H9 (cell line): Measurements from ENCODE around the gene SF3A2. TPM values are rescaled to one million over a fixed set of nuclear protein-coding genes. Genes with fewer than 3 reads are reported as not detected.
A peak's percentile ranks its signal among the peaks of the same experiment; 100 is the strongest.

ENCODE experiments used
- DNase-seq: peaks from one replicate; pipeline ENCODE4 v3.0.0-alpha.2; 2017
- H2AFZ ChIP-seq: one replicate; pipeline ENCODE4 v1.6.1; 2013; ENCODE audit warnings: mild to moderate bottlenecking, low read length, control low read depth, moderate library complexity
- H2AK5ac ChIP-seq: 2 replicates; pipeline ENCODE4 v1.6.1; 2013; ENCODE audit warnings: low read length, control low read depth, mixed read lengths; ENCODE audit not compliant: insufficient read length
- H2BK120ac ChIP-seq: one replicate; pipeline ENCODE4 v1.6.1; 2013; ENCODE audit warnings: low read depth, mild to moderate bottlenecking, low read length, control low read depth, inconsistent platforms; ENCODE audit not compliant: poor library complexity, severe bottlenecking
- H2BK12ac ChIP-seq: 2 replicates; pipeline ENCODE4 v1.6.1; 2013; ENCODE audit warnings: low read length, control low read depth, mixed read lengths, low read depth; ENCODE audit not compliant: insufficient read length
- H2BK15ac ChIP-seq: 2 replicates; pipeline ENCODE4 v1.6.1; 2013; ENCODE audit warnings: low read depth, low read length, control low read depth
- H2BK20ac ChIP-seq: one replicate; pipeline ENCODE4 v1.6.1; 2013; ENCODE audit warnings: low read depth, mild to moderate bottlenecking, low read length, control low read depth, inconsistent platforms; ENCODE audit not compliant: poor library complexity, severe bottlenecking
- H2BK5ac ChIP-seq: 2 replicates; pipeline ENCODE4 v1.6.1; 2013; ENCODE audit warnings: low read length, control low read depth, mixed read lengths; ENCODE audit not compliant: insufficient read length
- H3K14ac ChIP-seq: 2 replicates; pipeline ENCODE4 v1.6.1; 2013; ENCODE audit warnings: low read length, control low read depth; ENCODE audit not compliant: insufficient read depth
- H3K18ac ChIP-seq: 2 replicates; pipeline ENCODE4 v1.6.1; 2013; ENCODE audit warnings: low read depth, mild to moderate bottlenecking, mixed read lengths, low read length, control low read depth; ENCODE audit not compliant: insufficient read length
- H3K23ac ChIP-seq: 2 replicates; pipeline ENCODE4 v1.6.1; 2013; ENCODE audit warnings: low read length, control low read depth, mixed read lengths, low read depth; ENCODE audit not compliant: insufficient read length
- H3K23me2 ChIP-seq: 2 replicates; pipeline ENCODE4 v1.6.1; 2013; ENCODE audit warnings: low read depth, mild to moderate bottlenecking, mixed read lengths, low read length, control low read depth; ENCODE audit not compliant: insufficient read length, poor library complexity, severe bottlenecking
- H3K27ac ChIP-seq: 2 replicates; pipeline ENCODE4 v1.5.1; 2013; ENCODE audit warnings: low read length, control low read depth, mixed read lengths, low read depth; ENCODE audit not compliant: insufficient read length
- H3K27me3 ChIP-seq: 2 replicates; pipeline ENCODE4 v1.6.1; 2013; ENCODE audit warnings: low read length, control low read depth, inconsistent platforms; ENCODE audit not compliant: insufficient read depth
- H3K4ac ChIP-seq: 2 replicates; pipeline ENCODE4 v1.6.1; 2013; ENCODE audit warnings: low read depth, mild to moderate bottlenecking, control low read depth, inconsistent platforms, low read length, moderate library complexity
- H3K4me1 ChIP-seq: 2 replicates; pipeline ENCODE4 v1.6.1; 2013; ENCODE audit warnings: low read length, control low read depth, inconsistent platforms; ENCODE audit not compliant: insufficient read depth
- H3K4me2 ChIP-seq: 2 replicates; pipeline ENCODE4 v1.6.1; 2013; ENCODE audit warnings: low read length, control low read depth, mixed read lengths; ENCODE audit not compliant: insufficient read length, insufficient read depth
- H3K56ac ChIP-seq: 2 replicates; pipeline ENCODE4 v1.6.1; 2013; ENCODE audit warnings: low read depth, mild to moderate bottlenecking, mixed read lengths, low read length, control low read depth; ENCODE audit not compliant: insufficient read length
- H3K79me1 ChIP-seq: 2 replicates; pipeline ENCODE4 v1.6.1; 2013; ENCODE audit warnings: low read depth, mild to moderate bottlenecking, moderate library complexity, low read length, control low read depth, inconsistent platforms; ENCODE audit not compliant: insufficient read depth, poor library complexity, severe bottlenecking
- H3K79me2 ChIP-seq: 2 replicates; pipeline ENCODE4 v1.6.1; 2013; ENCODE audit warnings: low read length, control low read depth, inconsistent platforms; ENCODE audit not compliant: insufficient read depth
- H3K9ac ChIP-seq: 2 replicates; pipeline ENCODE4 v1.6.1; 2013; ENCODE audit warnings: low read length, control low read depth, mixed read lengths; ENCODE audit not compliant: insufficient read length; ENCODE audit errors: extremely low read depth
- H3K9me3 ChIP-seq: one replicate; pipeline ENCODE4 v1.6.1; 2013; ENCODE audit warnings: low read depth, low read length, inconsistent platforms; ENCODE audit not compliant: control insufficient read depth
- H3T11ph ChIP-seq: one replicate; pipeline ENCODE4 v1.6.1; 2013; ENCODE audit warnings: mild to moderate bottlenecking, low read length, control low read depth, inconsistent platforms
- H4K20me1 ChIP-seq: one replicate; pipeline ENCODE4 v1.6.1; 2013; ENCODE audit not compliant: control insufficient read depth, insufficient read length, insufficient read depth
- H4K5ac ChIP-seq: 2 replicates; pipeline ENCODE4 v1.6.1; 2013; ENCODE audit warnings: low read depth, mild to moderate bottlenecking, mixed read lengths, low read length, control low read depth; ENCODE audit not compliant: insufficient read length
- H4K8ac ChIP-seq: replicated peaks from 2 replicates; pipeline ENCODE4 v1.6.1; 2013; ENCODE audit warnings: low read length, control low read depth, mixed read lengths, low read depth; ENCODE audit not compliant: insufficient read length
- H4K91ac ChIP-seq: 2 replicates; pipeline ENCODE4 v1.6.1; 2013; ENCODE audit warnings: low read depth, mild to moderate bottlenecking, moderate library complexity, mixed read lengths, low read length, control low read depth; ENCODE audit not compliant: insufficient read length
- H3K27ac Mint-ChIP-seq, 3 experiments: 2 replicates in 2 of 3; 3 replicates in 1 of 3; pipeline ENCODE4 v1.8.0; 2020 to 2021; ENCODE audit warnings: mixed read lengths in 3 of 3, mild to moderate bottlenecking in 1 of 3, moderate library complexity in 1 of 3
- H3K27me3 Mint-ChIP-seq: 2 replicates; pipeline ENCODE4 v1.8.0; 2021; ENCODE audit warnings: low read depth, mild to moderate bottlenecking, moderate library complexity, mixed read lengths
- H3K36me3 Mint-ChIP-seq, 3 experiments: 2 replicates in 2 of 3; 3 replicates in 1 of 3; pipeline ENCODE4 v1.8.0; 2020 to 2021; ENCODE audit warnings: low read depth in 3 of 3, mixed read lengths in 3 of 3; ENCODE audit not compliant: insufficient read depth in 1 of 3
- H3K4me1 Mint-ChIP-seq, 2 experiments: 2 replicates each; pipeline ENCODE4 v1.8.0; 2020; ENCODE audit warnings: mixed read lengths in 2 of 2
- H3K4me3 Mint-ChIP-seq, 2 experiments: 2 replicates in 1 of 2; 3 replicates in 1 of 2; pipeline ENCODE4 v1.8.0; 2020 to 2021; ENCODE audit warnings: mild to moderate bottlenecking in 2 of 2, mixed read lengths in 2 of 2, moderate library complexity in 1 of 2
- H3K9me3 Mint-ChIP-seq, 2 experiments: 2 replicates in 1 of 2; 3 replicates in 1 of 2; pipeline ENCODE4 v1.8.0; 2020; ENCODE audit warnings: mild to moderate bottlenecking in 2 of 2, mixed read lengths in 2 of 2, moderate library complexity in 1 of 2
- CTCF ChIP-seq: fragments of 200-600 bp; sonication (generic); conservative IDR thresholded peaks from 3 replicates; pipeline ENCODE4 v1.8.0; 2021; ENCODE audit warnings: antibody characterized with exemption, mild to moderate bottlenecking
- WGBS: extraction: QIAGEN DNeasy Blood & Tissue Kit; methylation state at CpG from one replicate; pipeline ENCODE4 v1.1.7; 2013; ENCODE audit warnings: missing lambda C conversion rate, low lambda C conversion rate, mixed read lengths; ENCODE audit not compliant: insufficient read length; ENCODE audit errors: extremely low coverage; 5-methylcytosine and 5-hydroxymethylcytosine counted together
- total RNA-seq: library from RNA; stranded (reverse); gene quantifications from 2 replicates; pipeline ENCODE4 v1.2.1, GENCODE V29; 2021

The SF3A2 gene
- total RNA-seq, 1 experiment from 2014 or later: 166 TPM

GRCh38 chr19:2221250-2221831, 15.3 kb upstream of the SF3A2 start:
- no peak overlapping the region for H3K27ac ChIP-seq
- H2AK5ac ChIP-seq: no peak overlapping the region
- no peaks in the 10 kb centered on the region for H3K27me3 ChIP-seq
- no peak overlapping the region for H2BK120ac ChIP-seq
- H2BK5ac ChIP-seq: no peak overlapping the region
- no peak overlapping the region for H3K23ac ChIP-seq
- TF ChIP-seq CTCF: no peak
- H3K4me1 Mint-ChIP-seq: no peaks in the 10 kb centered on the region
- H4K20me1 ChIP-seq: no peaks in the 10 kb centered on the region
- H3K27me3 Mint-ChIP-seq: no peaks in the 10 kb centered on the region; the same call in 1 of the 2 replicates
- no peak overlapping the region for H2BK12ac ChIP-seq
- H3K36me3 Mint-ChIP-seq: peaks cover 19 to 66% (median 52%) of the 10 kb centered on the region in 3 experiments; a peak in 6 of 7 replicates
- H3K4ac ChIP-seq: no peak overlapping the region
- H2BK20ac ChIP-seq: no peak overlapping the region
- H3K14ac ChIP-seq: no peak overlapping the region; the same call in 1 of the 2 replicates
- no peak overlapping the region for H4K5ac ChIP-seq
- H2BK15ac ChIP-seq: no peak overlapping the region
- H2AFZ ChIP-seq: no peak overlapping the region
- no CpG with 5 or more reads among the region's 20 CpGs for WGBS
- H3K27ac Mint-ChIP-seq: peak overlapping the region in 1 of 3 experiments; percentile 70; a peak in 1 of 7 replicates
- H3K4me3 Mint-ChIP-seq: no peak overlapping the region
- no peak overlapping the region for H3K18ac ChIP-seq
- no peak overlapping the region for H3T11ph ChIP-seq
- no peak overlapping the region for H3K9ac ChIP-seq
- H3K4me2 ChIP-seq: no peak overlapping the region
- no peaks in the 10 kb centered on the region for H3K23me2 ChIP-seq
- H4K8ac ChIP-seq: no peak overlapping the region
- DNase-seq: no peak
- H3K9me3 Mint-ChIP-seq: no peaks in the 10 kb centered on the region
- no peak overlapping the region for H4K91ac ChIP-seq
- H3K56ac ChIP-seq: no peak overlapping the region
- H3K79me1 ChIP-seq: no peaks in the 10 kb centered on the region
- H3K4me1 ChIP-seq: no peaks in the 10 kb centered on the region
- H3K9me3 ChIP-seq: no peaks in the 10 kb centered on the region
- no peaks in the 10 kb centered on the region for H3K79me2 ChIP-seq
